ENCODE results near the gene BCL2L15. TPM values are rescaled to one million over a fixed set of nuclear protein-coding genes. Genes with fewer than 3 reads are reported as not detected.

The BCL2L15 gene
- total RNA-seq, 1 donor from 2014 or later: 0.37 TPM

DNA sequence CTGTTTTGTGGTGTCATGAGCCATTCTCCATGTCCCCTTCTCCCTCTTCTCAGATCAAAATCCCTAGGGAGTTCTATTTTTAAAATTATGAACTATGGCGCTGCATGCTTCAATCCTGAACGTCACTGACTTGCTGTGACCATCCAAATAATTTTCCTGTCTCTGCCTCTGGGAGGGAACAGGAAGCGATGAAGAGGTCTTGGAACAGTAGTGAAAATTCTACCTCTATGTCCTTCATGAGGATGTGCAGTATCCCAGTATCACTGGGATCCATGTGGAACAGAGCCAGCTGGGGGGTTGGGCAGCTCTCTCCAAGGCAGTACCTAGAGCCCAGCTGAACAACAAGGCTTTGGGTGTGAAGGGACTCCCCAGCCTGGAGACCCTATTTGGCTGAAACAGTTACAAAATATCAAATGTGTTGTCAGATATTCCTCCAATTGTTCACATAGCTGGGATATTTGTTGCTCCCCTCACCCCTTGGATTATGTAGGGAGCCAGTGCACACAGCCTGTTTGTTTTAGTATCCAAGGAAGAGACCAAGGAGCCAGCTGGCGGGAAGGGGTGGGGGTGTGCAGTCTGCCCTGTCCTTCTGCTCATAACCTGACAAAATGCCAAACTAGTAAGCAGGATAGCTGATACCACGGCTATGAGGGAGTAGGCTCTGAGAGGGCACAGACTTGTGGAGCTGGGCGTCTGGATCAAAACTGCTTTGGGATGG lies 25.4 kb upstream of the BCL2L15 start:
- DNase-seq (ENCODE audit: low read depth): peak; percentile 95

DNA sequence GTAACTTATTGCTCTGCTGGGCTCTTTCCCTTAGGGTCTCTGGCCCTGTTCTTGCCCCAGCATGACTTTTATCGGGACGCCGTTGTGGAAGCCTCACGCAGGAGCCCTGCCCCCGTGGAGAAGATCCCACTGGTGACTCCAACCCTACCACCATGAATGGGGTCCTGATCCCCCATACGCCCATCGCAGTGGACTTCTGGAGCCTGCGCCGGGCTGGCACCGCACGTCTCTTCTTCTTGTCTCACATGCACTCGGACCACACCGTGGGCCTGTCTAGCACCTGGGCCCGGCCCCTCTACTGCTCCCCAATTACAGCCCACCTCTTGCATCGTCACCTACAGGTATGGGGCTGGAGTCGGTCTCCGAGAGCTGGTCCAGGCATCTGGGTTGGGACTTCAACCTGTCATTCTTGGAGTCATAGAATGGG lies 18.1 kb upstream of the BCL2L15 start:
- DNase-seq (ENCODE audit: low read depth): no peak

DNA sequence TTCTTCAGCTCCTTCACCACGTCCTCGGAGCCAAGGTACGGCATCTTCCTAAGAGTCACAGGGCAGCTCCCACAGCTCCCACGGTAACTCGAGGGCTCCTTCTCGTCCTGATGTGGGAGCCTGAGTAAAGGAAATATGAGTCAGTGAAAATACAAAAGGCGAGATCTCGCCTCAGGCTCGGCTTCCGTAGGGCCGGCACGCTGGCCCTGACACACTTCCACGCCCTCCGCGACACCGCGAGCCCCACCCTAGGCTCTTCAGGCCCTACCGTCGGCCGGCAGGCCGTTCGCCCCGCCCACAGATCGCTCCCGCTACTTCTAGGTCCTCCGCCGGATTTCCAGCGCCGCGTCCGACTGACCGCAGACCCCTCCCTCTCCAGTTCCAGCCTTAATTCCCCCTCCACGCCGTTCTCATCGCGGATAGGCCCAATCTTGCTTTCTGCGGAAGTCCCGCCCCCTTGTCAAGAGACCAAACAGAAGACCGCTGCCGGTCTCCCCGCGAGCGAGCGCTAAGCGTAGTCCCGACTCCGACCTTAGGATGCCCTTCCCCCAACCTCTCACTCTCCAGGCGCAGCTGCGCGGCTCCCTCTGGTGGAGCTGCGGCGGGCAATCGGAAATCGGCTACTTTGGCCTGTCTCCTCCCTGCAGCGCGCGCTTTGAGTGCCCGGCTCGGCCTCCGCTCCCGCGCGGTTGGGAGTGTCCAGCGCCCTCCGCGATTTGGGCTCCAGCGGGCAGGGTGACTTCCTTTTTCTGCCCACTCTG lies 17.5 kb upstream of the BCL2L15 start, which contains the start of the genes AP4B1 and DCLRE1B:
Gene AP4B1, minus strand, starts transcription at position 126 of the 761 bp plus-strand sequence. Its CDS starts 82 bp downstream, at position 44.
Gene DCLRE1B, plus strand, starts transcription at position 653 of the 761 bp plus-strand sequence. CDS start 261 bp downstream, outside the sequence.
- DNase-seq (ENCODE audit: low read depth): peak; percentile 100

DNA sequence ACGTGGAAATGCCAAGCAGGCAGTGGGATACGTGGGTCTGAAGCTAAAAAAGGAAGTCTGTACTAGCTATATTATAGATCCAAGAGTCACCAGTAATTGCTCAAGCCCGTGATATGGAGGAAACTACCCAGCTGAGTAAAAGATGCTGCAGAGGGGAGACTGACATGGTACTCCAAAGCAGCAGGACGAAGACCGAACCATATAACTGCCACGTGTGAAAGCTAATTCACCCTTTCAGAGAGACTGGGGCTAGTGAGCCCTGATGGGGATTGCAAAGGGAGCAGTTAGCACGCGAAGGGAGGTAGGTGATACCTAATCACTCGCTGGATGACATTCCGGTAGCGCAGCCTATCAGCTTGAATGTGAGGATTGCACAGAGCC lies 16.9 kb upstream of the BCL2L15 start:
- no peak for DNase-seq (ENCODE audit: low read depth)

DNA sequence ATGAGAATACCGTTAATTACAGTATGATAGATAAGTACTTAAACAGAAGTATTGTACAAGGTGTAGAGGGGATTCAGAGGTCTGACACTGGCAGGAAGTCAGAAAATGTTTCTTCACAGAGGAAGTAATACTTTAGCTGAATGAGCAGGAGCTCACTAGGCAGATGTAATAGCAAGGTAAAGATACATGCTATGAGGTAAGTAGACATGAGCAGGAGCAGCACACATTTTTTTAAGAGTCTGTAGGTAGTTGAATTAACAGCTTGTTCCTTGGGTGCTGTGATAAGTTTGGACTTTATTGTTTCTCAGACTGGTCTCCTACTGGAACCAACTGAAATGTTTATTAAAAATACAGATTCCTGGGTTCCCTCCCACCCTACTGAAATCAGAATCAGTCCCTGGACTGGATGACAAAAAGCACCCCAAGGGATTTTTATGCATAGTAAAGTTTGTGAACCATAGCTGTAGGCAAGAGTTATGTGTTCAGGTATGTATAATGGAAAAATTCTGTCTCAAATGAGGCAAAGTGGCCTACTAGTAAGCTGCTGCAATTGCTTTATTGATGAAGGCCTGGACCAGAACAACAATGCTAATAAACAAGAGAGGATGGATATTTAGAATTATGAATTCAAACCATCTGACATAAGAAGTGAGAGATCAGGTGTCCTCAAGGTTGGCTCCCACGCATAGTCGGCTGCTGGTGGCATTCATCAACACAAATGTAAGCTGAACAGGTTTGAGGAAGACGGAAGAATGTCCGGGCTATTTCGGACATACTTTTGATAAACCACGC lies 16.3 kb upstream of the BCL2L15 start:
- peak; percentile 9 for DNase-seq (ENCODE audit: low read depth)

DNA sequence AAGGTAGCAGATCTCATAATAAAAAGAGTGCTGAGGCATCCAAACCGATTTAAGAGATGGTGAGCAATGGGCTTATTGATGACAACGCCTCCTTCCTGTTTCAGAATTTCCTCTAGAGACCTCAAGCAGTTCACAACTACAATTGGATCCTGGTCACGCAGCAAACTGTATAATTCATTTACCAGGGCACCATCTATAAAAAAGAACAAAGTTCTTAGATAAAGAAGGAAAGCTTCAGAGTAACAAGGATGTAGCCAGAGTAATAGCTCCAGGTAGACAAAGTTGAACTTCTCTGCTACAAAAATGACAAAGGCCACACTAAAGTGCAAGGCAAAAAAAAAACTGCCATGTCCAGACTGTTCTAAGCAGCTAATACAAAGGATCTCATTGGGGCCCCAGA lies 13.8 kb upstream of the BCL2L15 start:
- no peak for DNase-seq (ENCODE audit: low read depth)

DNA sequence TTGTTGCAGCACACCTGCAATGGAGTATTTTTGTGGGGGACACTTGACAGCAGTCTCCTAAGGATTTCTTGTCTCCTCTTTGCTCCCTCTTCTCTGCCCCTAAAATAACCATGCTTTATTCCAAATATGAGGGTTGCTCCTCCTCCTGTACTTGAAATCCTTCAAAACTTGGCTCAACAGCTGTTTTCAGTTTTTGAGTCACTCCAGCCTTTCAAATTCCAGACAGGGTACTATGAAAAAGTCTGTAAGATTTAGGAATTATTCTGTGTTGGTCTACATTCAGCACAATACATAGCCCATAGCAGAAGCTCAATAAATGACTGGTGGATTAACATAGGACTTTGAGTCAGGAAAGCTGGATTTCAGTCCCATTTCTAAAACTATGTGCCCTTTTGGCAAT lies 11.7 kb upstream of the BCL2L15 start:
- peak; percentile 43 for DNase-seq (ENCODE audit: low read depth)

DNA sequence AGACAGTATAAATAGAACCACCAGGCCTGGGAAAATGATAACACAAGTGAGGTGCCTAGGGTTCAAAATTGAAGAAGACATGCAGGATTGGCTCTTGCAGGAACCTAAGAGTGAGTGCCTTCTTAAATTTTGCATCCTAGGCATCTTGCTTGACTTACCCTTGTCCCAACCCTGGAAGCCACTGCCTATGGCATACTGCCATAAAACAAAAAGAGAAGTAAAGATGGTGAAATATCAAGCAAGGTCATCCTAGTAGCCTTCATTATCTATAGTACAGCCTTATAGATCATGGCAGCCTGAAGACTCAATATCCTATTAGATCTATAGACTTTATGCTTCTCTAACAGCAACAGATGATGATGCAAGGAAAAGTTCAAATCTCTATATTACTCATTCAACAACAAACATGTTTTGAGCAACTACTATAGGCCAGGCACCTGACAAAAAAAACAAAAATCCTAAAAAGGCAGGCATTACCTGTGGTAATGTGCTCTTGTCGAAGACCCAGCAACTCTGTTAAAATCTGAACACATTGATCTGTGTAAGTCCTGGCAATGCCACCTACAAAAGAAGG lies 10.9 kb upstream of the BCL2L15 start:
- DNase-seq (ENCODE audit: low read depth): no peak

DNA sequence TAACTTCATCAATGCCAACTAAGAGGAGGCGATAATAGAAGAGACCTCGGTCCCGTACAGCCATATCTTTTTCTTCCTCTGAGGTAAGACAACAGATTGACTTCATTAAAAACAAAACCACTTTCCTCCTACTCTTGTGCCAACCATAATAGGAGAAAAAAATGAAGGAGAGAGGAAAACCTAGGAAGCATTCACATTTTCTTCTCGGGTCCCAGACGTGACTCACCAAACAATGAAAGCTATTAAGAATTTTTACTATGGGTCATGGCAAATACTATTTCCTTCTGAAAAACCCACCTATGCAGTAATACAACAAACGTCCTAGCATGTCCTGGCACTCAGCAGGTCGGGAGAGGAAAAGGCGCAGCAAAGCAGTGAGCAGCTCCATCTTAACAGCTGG lies 8.6 kb upstream of the BCL2L15 start:
- DNase-seq (ENCODE audit: low read depth): no peak

DNA sequence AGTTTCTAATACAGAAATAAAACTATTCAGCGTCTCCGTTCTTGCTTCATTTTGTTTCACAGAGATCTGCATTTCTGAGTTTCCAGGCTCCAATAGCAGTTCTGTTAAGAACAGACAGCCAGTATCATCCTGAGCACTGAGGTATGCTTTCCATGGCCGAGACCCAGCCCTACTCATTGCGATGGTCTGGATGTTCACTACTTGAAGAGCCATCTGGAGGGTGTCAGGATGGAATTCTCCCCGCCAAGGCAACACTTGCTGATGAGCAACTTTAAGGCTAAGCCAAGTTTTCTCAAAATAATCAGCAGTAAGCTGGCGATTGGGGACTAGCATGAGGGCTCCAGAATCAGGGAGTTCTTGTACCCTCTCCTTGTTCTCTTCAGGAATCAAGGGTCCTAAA lies 7.7 kb upstream of the BCL2L15 start:
- no peak for DNase-seq (ENCODE audit: low read depth)

DNA sequence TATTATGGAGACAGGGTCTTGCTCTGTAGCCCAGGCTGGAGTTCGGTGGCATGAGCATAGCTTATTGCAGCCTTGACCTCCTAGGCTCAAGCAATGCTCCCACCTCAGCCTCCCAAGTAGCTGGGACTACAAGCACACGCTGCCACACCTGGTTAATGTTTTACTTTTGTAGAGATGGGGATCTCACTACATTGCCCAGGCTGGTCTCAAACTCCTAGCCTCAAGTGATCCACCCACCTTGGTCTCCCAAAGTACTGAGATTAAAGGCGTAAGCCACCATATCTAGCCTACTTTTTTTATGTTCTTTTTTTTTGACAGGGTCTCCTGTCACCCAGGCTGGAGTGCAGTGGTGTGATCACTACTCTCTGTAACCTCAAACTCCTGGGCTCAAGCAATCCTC lies 5.9 kb upstream of the BCL2L15 start:
- DNase-seq (ENCODE audit: low read depth): no peak

DNA sequence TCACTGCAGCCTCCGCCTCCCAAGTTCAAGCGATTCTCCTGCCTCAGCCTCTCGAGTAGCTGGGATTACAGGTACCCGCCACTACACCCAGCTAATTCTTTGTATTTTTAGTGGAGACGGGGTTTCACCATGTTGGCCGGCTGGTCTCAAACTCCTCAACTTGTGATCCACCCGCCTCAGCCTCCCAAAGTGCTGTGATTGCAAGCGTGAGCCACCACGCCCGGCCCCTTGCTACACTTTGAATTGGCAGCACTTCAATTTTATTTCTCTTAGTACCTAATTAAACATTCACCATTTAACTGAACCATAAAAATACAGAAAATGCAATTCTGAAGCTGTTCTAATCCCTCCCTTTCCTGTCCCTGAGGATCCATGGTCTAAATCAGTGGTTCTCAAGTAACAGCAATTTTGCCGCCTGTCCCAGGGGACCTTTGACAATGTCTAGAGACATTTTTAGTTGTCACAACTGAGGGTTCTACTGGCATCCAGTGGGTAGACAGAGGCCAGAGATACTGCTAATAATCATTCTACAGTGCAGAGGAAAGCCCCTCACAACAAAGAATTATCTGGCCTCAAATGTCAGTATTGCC lies 4.3 kb upstream of the BCL2L15 start:
- no peak for DNase-seq (ENCODE audit: low read depth)

DNA sequence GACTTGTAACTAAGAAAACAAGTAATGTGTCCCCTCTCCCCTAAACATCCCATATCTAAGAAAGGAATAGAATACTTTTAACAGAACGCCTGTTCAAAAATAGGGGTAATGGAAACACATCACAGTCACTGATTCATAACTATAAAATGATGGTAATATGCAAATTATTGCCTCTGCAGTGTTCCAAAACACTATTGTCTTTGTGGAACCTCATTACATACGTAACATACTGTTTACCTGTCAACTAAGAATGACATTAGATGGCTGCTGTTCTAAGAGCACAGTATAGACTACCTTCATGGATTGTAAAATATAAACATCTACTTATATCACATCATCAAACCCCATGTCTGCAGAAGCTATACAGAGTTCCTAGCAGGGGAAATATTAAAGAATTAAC lies 3.4 kb upstream of the BCL2L15 start:
- DNase-seq (ENCODE audit: low read depth): no peak

DNA sequence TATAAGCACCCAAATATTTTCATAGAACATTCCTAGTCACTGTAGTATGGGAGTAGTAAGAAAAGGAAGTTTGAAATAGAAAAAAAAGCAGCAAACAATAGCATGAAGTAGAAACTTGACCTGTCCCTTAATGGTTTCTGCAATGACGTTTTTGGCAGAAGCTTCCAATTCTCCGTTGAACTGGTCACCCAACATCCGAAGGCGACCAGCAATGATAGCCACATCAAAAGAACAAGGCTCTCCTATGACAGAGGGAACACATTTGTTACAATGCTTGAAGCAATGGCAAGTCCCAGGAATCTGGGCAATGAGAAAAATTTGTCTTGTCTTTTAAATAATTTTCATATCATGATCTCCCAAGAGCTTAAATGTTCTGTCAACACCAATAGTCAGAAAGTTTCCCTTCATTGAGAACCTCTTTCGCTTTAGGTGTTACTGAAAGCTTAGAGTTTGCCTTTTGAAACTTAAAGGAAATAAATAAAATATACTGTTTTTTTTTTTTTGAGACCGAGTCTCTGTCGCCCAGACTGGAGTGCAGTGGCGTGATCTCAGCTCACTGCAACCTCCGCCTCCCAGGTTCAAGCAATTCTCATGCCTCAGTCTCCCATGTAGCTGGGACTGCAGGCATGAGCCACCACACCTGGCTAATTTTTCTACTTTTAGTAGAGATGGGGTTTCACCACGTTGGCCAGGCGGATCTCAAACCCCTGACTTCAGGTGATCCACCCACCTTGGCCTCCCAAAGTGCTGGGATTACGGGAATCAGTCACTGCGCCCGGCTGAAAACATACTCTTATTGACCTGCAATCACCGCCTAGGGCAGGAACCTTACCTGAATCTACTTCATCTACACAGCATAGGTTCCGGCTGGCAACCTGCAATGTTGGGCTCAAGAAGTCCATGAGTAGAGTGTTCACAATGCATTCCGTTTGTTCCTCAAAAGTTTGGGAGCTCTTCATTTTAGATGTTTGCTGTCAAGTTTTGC lies 672 bp downstream of the BCL2L15 start:
- DNase-seq (ENCODE audit: low read depth): no peak

DNA sequence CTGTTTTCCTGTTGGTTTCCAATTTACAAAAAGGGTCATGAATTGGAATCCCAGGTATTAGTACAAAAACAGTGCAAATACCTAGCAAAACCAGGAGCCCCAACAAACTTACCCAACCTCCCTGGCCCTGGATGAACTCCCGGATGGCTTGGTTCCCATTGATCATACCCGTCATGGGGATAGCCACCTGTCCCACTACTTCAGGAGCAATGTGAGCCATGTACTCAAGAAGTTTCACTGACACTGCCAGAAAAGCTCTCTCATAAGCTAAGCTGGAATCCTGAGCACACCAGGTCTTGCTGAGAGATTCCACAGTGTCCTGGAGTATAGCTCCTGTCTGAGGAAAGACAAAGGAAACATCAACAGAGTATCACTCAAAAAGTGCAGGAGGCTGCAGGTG lies 5.7 kb downstream of the BCL2L15 start:
- DNase-seq (ENCODE audit: low read depth): peak; percentile 62

DNA sequence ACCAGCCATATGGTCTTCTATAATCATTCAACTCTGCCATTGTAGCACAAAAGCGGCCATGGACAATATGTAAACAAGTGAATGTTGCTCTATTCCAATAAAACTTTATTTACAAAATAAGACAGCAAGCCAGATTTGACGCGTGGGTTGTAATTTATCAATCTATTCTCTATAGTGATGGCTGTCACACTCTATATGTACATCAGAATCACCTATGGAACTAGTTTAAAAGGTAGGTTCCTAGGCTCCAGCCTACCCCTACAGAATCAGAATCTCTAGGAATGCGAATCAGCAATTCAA lies 7.7 kb downstream of the BCL2L15 start:
- no peak for DNase-seq (ENCODE audit: low read depth)

DNA sequence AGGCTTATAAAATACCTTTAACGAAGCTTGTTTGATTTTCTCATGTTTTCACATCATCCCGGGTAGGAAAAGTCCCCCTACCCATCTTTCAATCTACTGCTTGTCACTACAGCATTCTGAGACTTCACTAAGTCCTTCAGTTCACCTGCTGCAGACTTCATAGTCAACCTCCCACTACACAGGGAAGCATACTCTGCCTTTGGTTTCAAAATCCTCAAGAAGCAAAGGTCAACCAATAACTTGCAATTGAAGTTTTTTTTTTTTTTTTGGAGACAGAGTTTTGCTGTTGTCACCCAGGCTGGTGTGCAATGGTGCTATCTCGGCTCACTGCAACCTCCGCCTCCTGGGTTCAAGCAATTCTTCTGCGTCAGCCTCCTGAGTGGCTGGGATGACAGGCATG lies 11.2 kb downstream of the BCL2L15 start:
- DNase-seq (ENCODE audit: low read depth): no peak

DNA sequence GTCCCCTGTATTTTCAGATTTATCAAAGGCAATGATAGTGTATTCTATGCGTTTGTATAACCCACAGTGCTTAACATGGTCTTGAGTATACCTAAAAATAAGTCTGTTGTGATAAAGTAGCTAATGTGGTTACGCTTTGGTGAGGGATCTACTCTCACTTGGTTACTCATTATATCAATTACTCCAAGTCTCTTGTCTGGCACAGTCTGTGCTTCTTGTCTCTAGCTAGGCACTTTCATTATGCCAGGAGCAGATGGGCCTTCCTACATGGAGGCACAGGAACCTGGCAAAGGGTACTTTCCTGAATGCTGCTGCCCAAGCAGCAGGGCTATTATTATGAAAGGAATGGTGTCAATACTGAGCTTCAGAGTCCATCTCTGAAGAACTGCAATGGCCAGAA lies 11.7 kb downstream of the BCL2L15 start:
- no peak for DNase-seq (ENCODE audit: low read depth)

DNA sequence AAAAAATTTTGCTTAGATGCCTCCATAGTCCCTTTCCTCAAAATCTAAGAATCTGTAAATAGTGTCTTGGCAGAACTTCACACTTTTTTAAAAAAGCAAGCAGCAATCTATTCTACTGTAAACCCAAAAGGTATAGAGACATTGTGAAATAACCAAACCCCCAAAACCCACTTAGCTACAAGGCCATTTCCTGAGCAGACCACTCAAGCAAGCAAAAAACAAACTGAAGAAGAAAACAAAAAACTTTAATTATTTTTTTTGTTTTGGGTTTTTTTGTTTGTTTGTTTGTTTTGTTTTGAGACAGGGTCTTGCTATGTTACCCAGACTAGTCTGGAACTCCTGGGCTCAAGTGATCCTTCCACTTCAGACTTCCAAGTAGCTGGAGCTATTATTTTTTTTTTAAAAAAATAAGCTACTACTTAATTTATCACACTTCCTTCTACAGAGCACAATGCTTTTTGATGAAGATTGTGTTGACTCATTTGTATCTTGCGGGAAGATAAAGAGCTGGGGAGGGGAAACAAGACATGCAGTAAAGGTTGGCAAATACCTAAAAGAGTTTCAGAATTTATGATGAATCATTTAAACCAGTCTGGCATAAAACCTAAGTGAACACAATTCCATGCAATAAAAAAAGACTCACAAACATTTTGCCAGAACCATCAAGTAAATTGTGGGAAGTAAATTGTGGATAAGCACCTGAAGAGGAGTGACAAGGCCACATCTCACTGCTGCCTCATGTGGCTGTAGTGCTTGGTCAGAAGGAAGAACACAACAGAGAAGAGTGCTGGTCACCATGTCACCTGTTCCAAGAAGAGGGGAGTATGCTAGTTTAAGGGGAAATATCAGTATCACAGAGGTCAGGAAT lies 13.1 kb downstream of the BCL2L15 start:
- no peak for DNase-seq (ENCODE audit: low read depth)
